ENCODE measurements around the gene TGFBR3. TPM values are rescaled to one million over a fixed set of nuclear protein-coding genes. Genes with fewer than 3 reads are reported as not detected.

Gene TGFBR3
- total and polyA plus RNA-seq, 10 donors = 5.2 to 254 (median 166) TPM

- no peaks in the 10 kb centered on the region for H3K36me3 ChIP-seq
- peak overlapping the region in 7 of 8 donors; percentile 44 to 64 (median 55) for H3K27ac ChIP-seq
- no peaks in the 10 kb centered on the region for H3K27me3 ChIP-seq (replicated peaks in 1 of 7)
- no peak overlapping the region for H3K4me3 ChIP-seq
- no peak for TF ChIP-seq POLR2A (IDR thresholded peaks at IDR 0.05)
- no peak for TF ChIP-seq POLR2AphosphoS5 (IDR thresholded peaks at IDR 0.05)
- TF ChIP-seq, protein P1, sequence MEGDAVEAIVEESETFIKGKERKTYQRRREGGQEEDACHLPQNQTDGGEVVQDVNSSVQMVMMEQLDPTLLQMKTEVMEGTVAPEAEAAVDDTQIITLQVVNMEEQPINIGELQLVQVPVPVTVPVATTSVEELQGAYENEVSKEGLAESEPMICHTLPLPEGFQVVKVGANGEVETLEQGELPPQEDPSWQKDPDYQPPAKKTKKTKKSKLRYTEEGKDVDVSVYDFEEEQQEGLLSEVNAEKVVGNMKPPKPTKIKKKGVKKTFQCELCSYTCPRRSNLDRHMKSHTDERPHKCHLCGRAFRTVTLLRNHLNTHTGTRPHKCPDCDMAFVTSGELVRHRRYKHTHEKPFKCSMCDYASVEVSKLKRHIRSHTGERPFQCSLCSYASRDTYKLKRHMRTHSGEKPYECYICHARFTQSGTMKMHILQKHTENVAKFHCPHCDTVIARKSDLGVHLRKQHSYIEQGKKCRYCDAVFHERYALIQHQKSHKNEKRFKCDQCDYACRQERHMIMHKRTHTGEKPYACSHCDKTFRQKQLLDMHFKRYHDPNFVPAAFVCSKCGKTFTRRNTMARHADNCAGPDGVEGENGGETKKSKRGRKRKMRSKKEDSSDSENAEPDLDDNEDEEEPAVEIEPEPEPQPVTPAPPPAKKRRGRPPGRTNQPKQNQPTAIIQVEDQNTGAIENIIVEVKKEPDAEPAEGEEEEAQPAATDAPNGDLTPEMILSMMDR (IDR thresholded peaks at IDR 0.05 in 8 of 11, conservative IDR thresholded peaks at IDR 0.05 in 3 of 11) = no peak
- H3K4me1 ChIP-seq = peaks cover 10 to 28% (median 17%) of the 10 kb centered on the region in 6 donors
- no peaks in the 10 kb centered on the region for H3K9me3 ChIP-seq
- WGBS, 5 donors = 76 to 89% (median 87%) methylated on average over 4 of the region's 4 CpGs
- DNase-seq = no peak
- intact Hi-C loops (cut with DNase I; ENCODE audit: low total_unique reads) = no loop called here
Measured at GRCh38 chr1:91651243-91651642, 234.7 kb downstream of the TGFBR3 start.

GRCh38 chr1:91650764-91651163, 235.2 kb downstream of the TGFBR3 start:
- H3K27ac ChIP-seq = peak overlapping the region in 7 of 8 donors; percentile 44 to 64 (median 55)
- H3K4me3 ChIP-seq = no peak overlapping the region
- no peaks in the 10 kb centered on the region for H3K27me3 ChIP-seq (replicated peaks in 1 of 7)
- no peak for DNase-seq
- no peaks in the 10 kb centered on the region for H3K9me3 ChIP-seq
- H3K36me3 ChIP-seq = no peaks in the 10 kb centered on the region
- 11 to 62% (median 58%) methylated on average over 1 of the region's 1 CpG for WGBS, 5 donors
- intact Hi-C loops (cut with DNase I; ENCODE audit: low total_unique reads) = no loop called here
- TF ChIP-seq POLR2AphosphoS5 (IDR thresholded peaks at IDR 0.05) = peak in 1 of 3 donors; percentile 54
- no peak for TF ChIP-seq POLR2A (IDR thresholded peaks at IDR 0.05)
- TF ChIP-seq, protein P1 (IDR thresholded peaks at IDR 0.05 in 8 of 11, conservative IDR thresholded peaks at IDR 0.05 in 3 of 11) = no peak
- H3K4me1 ChIP-seq = peaks cover 10 to 28% (median 17%) of the 10 kb centered on the region in 6 donors

GRCh38 chr1:91647061-91647460, 238.9 kb downstream of the TGFBR3 start:
- WGBS, 5 donors = 72 to 89% (median 84%) methylated on average over 2 of the region's 2 CpGs

GRCh38 chr1:91645031-91645430, 240.9 kb downstream of the TGFBR3 start:
- Histone ChIP-seq H3K4me1 (no peaks in the 10 kb centered on the region), H3K27me3 (replicated peaks in 1 of 7) (no peaks in the 10 kb centered on the region), H3K4me3 (no peak overlapping the region), H3K36me3 (no peaks in the 10 kb centered on the region), H3K9me3 (peaks cover 0 to 16% (median 2%) of the 10 kb centered on the region in 8 donors), H3K27ac (no peak overlapping the region)
- 89 to 92% (median 89%) methylated on average over 6 of the region's 6 CpGs for WGBS, 5 donors
- intact Hi-C loops (cut with DNase I; ENCODE audit: low total_unique reads) = no loop called here
- TF ChIP-seq POLR2AphosphoS5 (IDR thresholded peaks at IDR 0.05) (no peak), POLR2A (IDR thresholded peaks at IDR 0.05) (no peak)
- TF ChIP-seq, protein P1 (IDR thresholded peaks at IDR 0.05 in 8 of 11, conservative IDR thresholded peaks at IDR 0.05 in 3 of 11) = no peak
- no peak for DNase-seq

More at GRCh38 chr1:91647061-91647460, 238.9 kb downstream of the TGFBR3 start:
- Histone ChIP-seq H3K4me1 (peaks cover 6 to 18% (median 10%) of the 10 kb centered on the region in 6 donors), H3K27me3 (replicated peaks in 1 of 7) (no peaks in the 10 kb centered on the region), H3K4me3 (no peak overlapping the region), H3K27ac (no peak overlapping the region), H3K36me3 (no peaks in the 10 kb centered on the region), H3K9me3 (no peaks in the 10 kb centered on the region)
- intact Hi-C loops (cut with DNase I; ENCODE audit: low total_unique reads) = no loop called here
- TF ChIP-seq, protein P1 (IDR thresholded peaks at IDR 0.05 in 8 of 11, conservative IDR thresholded peaks at IDR 0.05 in 3 of 11) = no peak
- TF ChIP-seq POLR2AphosphoS5 (IDR thresholded peaks at IDR 0.05) = no peak
- no peak for DNase-seq
